Nephron progenitor cell (in vitro differentiated cells): Measurements from ENCODE around the gene SLC12A8.

Source experiments
- DNase-seq: peaks from one replicate; pipeline ENCODE4 v3.0.0; 2021
- H3K27ac Mint-ChIP-seq: 2 replicates; pipeline ENCODE4 v1.8.0; 2021; ENCODE audit warnings: mild to moderate bottlenecking, moderate library complexity, mixed read lengths
- H3K27me3 Mint-ChIP-seq: 2 replicates; pipeline ENCODE4 v1.8.0; 2021; ENCODE audit warnings: mild to moderate bottlenecking, low read depth, mixed read lengths; ENCODE audit not compliant: poor library complexity
- H3K36me3 Mint-ChIP-seq: 2 replicates; pipeline ENCODE4 v1.8.0; 2021; ENCODE audit warnings: low read depth, mixed read lengths
- H3K4me1 Mint-ChIP-seq: 2 replicates; pipeline ENCODE4 v1.8.0; 2021; ENCODE audit warnings: mixed read lengths
- H3K4me3 Mint-ChIP-seq: 2 replicates; pipeline ENCODE4 v1.8.0; 2021; ENCODE audit warnings: mild to moderate bottlenecking, moderate library complexity, mixed read lengths
- H3K9me3 Mint-ChIP-seq: 2 replicates; pipeline ENCODE4 v1.8.0; 2021; ENCODE audit warnings: mild to moderate bottlenecking, moderate library complexity, mixed read lengths
- TF ChIP-seq, protein P1 (sequence below): fragments of 200-600 bp; sonication (generic); IDR thresholded peaks from 2 replicates; pipeline ENCODE4 v1.5.0; 2021; ENCODE audit warnings: antibody characterized with exemption

SLC12A8 gene

DNA sequence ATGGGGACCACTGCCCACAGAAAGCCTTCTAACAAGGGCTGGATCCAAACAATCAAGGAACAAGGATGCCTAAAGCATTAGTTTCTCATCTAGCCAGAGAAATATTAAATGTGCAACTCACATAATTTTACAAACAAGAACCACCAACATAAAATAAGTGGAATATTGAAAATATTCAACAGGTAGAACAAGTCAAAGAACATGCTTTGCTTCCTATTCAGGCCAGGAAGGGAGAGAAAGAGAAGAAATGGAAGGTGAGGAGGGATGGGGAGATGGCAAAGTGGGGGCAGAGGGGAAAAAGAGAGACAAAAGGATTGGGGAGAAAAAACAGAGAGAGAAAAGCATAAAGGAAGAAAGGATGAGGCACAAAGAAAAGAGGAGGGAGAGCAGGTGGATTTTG, 63.1 kb downstream of the SLC12A8 start:
- no peak overlapping the region for H3K27ac Mint-ChIP-seq
- no peak overlapping the region for H3K4me3 Mint-ChIP-seq
- DNase-seq: no peak
- peaks cover 46% of the 10 kb centered on the region for H3K4me1 Mint-ChIP-seq
- TF ChIP-seq, protein P1, sequence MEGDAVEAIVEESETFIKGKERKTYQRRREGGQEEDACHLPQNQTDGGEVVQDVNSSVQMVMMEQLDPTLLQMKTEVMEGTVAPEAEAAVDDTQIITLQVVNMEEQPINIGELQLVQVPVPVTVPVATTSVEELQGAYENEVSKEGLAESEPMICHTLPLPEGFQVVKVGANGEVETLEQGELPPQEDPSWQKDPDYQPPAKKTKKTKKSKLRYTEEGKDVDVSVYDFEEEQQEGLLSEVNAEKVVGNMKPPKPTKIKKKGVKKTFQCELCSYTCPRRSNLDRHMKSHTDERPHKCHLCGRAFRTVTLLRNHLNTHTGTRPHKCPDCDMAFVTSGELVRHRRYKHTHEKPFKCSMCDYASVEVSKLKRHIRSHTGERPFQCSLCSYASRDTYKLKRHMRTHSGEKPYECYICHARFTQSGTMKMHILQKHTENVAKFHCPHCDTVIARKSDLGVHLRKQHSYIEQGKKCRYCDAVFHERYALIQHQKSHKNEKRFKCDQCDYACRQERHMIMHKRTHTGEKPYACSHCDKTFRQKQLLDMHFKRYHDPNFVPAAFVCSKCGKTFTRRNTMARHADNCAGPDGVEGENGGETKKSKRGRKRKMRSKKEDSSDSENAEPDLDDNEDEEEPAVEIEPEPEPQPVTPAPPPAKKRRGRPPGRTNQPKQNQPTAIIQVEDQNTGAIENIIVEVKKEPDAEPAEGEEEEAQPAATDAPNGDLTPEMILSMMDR: no peak
- peaks cover 7% of the 10 kb centered on the region for H3K27me3 Mint-ChIP-seq
- no peaks in the 10 kb centered on the region for H3K9me3 Mint-ChIP-seq
- H3K36me3 Mint-ChIP-seq: no peaks in the 10 kb centered on the region

DNA sequence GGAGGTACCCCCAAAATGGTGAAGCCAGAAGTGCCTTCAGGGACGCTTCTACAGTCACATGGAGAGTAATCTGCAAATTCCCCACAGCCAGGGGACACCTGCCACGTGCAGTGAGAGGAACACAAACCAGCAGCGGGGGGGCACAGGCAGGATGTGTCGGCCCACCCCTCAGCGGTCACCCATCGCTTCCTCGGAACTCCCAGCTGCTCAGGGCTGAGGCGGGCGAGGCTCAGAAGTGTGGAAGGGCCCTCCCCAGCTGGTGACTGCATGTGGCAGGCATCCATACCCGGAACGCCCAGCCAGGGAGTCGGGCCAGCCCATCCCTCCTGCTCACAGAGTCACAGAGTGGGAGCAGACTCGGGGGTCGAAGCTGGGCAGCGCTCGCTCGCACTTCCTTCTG, 63.7 kb downstream of the SLC12A8 start:
- no peak for DNase-seq
- no peaks in the 10 kb centered on the region for H3K36me3 Mint-ChIP-seq
- H3K9me3 Mint-ChIP-seq: no peaks in the 10 kb centered on the region
- peaks cover 7% of the 10 kb centered on the region for H3K27me3 Mint-ChIP-seq
- H3K4me1 Mint-ChIP-seq: peaks cover 53% of the 10 kb centered on the region
- no peak overlapping the region for H3K27ac Mint-ChIP-seq
- TF ChIP-seq, protein P1: no peak
- no peak overlapping the region for H3K4me3 Mint-ChIP-seq

DNA sequence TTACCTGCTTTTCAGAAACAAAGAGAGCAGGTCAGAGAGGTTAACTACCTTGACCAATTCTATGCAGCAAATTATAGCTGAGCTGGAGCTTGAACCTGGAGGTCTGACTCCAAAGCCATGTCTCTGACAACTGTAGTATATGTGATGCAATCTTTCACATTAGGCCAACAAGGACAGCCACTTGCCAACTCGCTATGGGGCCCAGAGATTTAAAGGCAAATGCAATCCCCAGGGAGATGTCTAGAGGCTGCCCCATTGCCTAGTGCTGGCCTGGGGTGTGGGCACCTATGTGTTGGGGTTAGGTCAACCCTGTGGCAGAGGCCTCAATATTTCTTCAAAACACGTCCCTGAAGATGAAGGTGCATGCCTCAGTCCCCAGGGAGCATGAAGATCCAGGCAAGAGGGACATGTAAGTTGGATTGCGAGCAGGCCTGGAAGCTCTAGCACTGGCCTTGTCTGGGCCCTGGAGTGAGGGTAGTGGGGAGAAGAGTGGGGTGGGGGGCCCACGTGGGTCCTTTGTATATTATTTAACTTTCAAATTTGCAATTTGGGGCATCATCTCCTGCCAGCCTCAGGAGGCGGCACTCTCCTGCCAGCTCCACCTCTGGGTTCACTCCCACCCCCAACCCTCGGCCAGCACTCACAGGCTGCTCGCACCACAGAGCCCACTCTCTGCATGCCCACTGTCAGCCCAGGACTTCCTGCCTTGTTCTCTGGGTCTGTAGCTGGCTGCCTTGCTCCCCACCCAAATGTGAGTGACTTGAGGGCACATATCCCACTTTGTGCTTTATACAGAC, 64.3 kb downstream of the SLC12A8 start:
- Mint-ChIP-seq H3K9me3 (no peaks in the 10 kb centered on the region), H3K36me3 (no peaks in the 10 kb centered on the region), H3K27me3 (peaks cover 13% of the 10 kb centered on the region), H3K27ac (no peak overlapping the region), H3K4me1 (peaks cover 55% of the 10 kb centered on the region), H3K4me3 (no peak overlapping the region)
- TF ChIP-seq, protein P1: no peak
- DNase-seq: no peak

GRCh38 chr3:125147491-125147820, 65.1 kb downstream of the SLC12A8 start:
- H3K9me3 Mint-ChIP-seq: no peaks in the 10 kb centered on the region
- H3K36me3 Mint-ChIP-seq: no peaks in the 10 kb centered on the region
- TF ChIP-seq, protein P1: no peak
- H3K4me3 Mint-ChIP-seq: no peak overlapping the region
- no peak for DNase-seq
- no peak overlapping the region for H3K27ac Mint-ChIP-seq
- H3K27me3 Mint-ChIP-seq: peaks cover 20% of the 10 kb centered on the region
- peaks cover 55% of the 10 kb centered on the region for H3K4me1 Mint-ChIP-seq

DNA sequence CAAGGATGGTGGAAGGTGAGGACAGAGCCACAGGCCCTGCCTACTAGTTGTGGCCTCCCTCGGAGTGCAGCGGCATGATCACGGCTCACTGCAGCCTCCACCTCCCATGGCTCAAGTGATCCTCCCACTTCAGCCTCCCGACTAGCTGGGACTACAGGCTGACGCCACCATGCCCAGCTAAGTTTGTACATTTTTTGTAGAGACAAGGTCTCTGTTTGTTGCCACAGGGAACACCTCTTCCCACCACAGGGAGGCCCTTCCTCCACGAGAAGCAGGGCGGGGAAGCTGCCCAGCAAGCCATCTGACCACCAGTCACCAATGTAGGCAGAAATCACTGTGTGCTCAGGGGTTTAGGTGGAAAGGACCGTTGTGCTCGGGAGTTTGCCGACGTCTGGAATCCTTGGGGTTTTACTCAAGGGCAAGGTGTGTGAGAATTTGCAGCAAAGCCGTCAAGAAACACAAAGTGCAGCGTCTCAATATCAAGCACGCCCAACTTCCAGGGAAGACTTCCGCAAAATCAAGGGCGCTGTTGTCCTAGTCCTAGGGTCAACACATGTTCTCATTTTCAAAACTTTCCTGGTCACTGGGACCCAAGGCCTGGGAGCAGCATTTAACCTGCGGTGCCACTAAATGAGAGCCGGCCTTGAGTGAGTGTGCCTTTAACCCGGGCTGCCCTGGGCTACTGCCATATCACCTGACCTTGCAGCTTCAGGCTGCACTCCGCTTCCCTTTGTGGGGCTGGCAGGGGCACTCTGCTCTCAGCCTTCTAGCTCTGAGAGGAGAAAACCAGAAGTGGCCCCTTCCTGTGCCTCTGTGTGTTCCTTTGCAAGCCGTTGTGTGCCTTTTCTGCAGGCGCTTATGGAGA, 65.7 kb downstream of the SLC12A8 start:
- Mint-ChIP-seq H3K4me3 (no peak overlapping the region), H3K9me3 (no peaks in the 10 kb centered on the region), H3K4me1 (peaks cover 61% of the 10 kb centered on the region), H3K36me3 (no peaks in the 10 kb centered on the region), H3K27ac (no peak overlapping the region), H3K27me3 (peaks cover 26% of the 10 kb centered on the region)
- no peak for DNase-seq
- TF ChIP-seq, protein P1: no peak
